Nephron progenitor cell (in vitro differentiated cells): Measurements from ENCODE around the gene FAM228B.
"Not testable (repeated sequence)": the region's sequence is repeated elsewhere in the genome, so short reads cannot be mapped to it uniquely, and the experiment has no call there.

Source experiments
- DNase-seq: peaks from one replicate; pipeline ENCODE4 v3.0.0; 2021
- H3K27ac Mint-ChIP-seq: 2 replicates; pipeline ENCODE4 v1.8.0; 2021; ENCODE audit warnings: mild to moderate bottlenecking, moderate library complexity, mixed read lengths
- H3K27me3 Mint-ChIP-seq: 2 replicates; pipeline ENCODE4 v1.8.0; 2021; ENCODE audit warnings: mild to moderate bottlenecking, low read depth, mixed read lengths; ENCODE audit not compliant: poor library complexity
- H3K36me3 Mint-ChIP-seq: 2 replicates; pipeline ENCODE4 v1.8.0; 2021; ENCODE audit warnings: low read depth, mixed read lengths
- H3K4me1 Mint-ChIP-seq: 2 replicates; pipeline ENCODE4 v1.8.0; 2021; ENCODE audit warnings: mixed read lengths
- H3K4me3 Mint-ChIP-seq: 2 replicates; pipeline ENCODE4 v1.8.0; 2021; ENCODE audit warnings: mild to moderate bottlenecking, moderate library complexity, mixed read lengths
- H3K9me3 Mint-ChIP-seq: 2 replicates; pipeline ENCODE4 v1.8.0; 2021; ENCODE audit warnings: mild to moderate bottlenecking, moderate library complexity, mixed read lengths
- CTCF ChIP-seq: fragments of 200-600 bp; sonication (generic); IDR thresholded peaks from 2 replicates; pipeline ENCODE4 v1.5.0; 2021; ENCODE audit warnings: antibody characterized with exemption

Gene FAM228B

DNA sequence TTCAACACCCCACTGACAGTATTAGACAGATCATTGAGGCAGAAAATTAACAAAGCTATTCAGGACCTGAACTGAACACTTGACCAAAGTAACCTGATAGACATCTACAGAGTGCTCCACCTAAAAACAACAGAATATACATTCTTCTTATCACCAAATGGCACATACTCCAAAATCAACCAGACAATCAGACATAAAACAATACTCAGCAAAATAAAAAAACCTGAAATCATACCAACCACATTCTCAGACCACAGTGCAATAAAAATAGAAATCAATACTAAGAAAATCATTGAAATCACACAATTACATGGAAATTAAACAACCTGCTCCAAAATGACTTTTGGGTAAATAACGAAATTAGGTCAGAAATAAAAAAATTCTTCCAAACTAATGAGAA, 15.9 kb upstream of the FAM228B start:
- no peak for DNase-seq
- peaks cover 52% of the 10 kb centered on the region for H3K9me3 Mint-ChIP-seq
- H3K4me3 Mint-ChIP-seq: no peak overlapping the region
- H3K36me3 Mint-ChIP-seq: peaks cover 45% of the 10 kb centered on the region
- H3K27ac Mint-ChIP-seq: no peak overlapping the region
- peaks cover 14% of the 10 kb centered on the region for H3K4me1 Mint-ChIP-seq
- TF ChIP-seq CTCF: no peak
- H3K27me3 Mint-ChIP-seq: no peaks in the 10 kb centered on the region

- peaks cover 19% of the 10 kb centered on the region for H3K4me1 Mint-ChIP-seq
- H3K27me3 Mint-ChIP-seq, H3K27ac Mint-ChIP-seq, DNase-seq, H3K4me3 Mint-ChIP-seq: not testable (repeated sequence)
- H3K9me3 Mint-ChIP-seq: peaks cover 53% of the 10 kb centered on the region
- peaks cover 45% of the 10 kb centered on the region for H3K36me3 Mint-ChIP-seq
These were observed 13.8 kb upstream of the FAM228B start for GRCh38 chr2:24109431-24109830.

DNA sequence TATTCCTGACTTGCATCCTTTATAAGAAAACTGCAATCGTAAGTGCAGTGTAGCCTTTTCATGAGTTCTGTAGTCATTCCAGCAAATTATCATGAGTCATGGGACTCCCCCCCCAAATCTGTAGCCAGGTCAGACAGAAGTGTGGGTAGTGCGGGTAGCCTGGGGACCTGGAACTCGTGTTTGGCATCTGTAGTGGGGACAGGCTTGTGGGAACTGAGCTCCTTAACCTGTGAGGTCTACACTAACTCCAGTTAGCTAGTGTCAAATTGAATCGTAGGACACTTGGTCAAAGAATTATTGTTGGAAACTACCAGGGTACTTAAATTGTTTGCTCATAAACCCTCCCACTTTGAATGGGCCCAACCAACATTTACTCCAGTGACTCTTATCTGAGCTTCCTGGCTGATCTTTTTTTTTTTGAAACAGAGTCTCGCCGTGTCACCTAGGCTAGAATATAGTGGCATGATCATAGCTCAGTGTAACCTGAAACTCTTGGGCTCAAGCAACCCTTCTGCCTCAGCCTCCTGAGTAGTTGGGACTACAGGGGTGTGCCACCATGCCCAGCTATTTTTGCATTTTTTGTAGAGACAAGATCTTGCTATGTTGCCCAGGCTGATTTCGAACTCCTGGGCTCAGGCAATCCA, 12.5 kb upstream of the FAM228B start:
- Mint-ChIP-seq H3K9me3 (peaks cover 54% of the 10 kb centered on the region), H3K4me3 (no peak overlapping the region), H3K4me1 (peaks cover 19% of the 10 kb centered on the region), H3K36me3 (peaks cover 49% of the 10 kb centered on the region), H3K27me3 (peaks cover 5% of the 10 kb centered on the region), H3K27ac (no peak overlapping the region)
- no peak for DNase-seq
- no peak for TF ChIP-seq CTCF

- H3K27ac Mint-ChIP-seq: peak overlapping the region; percentile 49
- DNase-seq: no peak
- H3K9me3 Mint-ChIP-seq: peaks cover 51% of the 10 kb centered on the region
- H3K36me3 Mint-ChIP-seq: peaks cover 47% of the 10 kb centered on the region
- peaks cover 19% of the 10 kb centered on the region for H3K4me1 Mint-ChIP-seq
- no peak overlapping the region for H3K4me3 Mint-ChIP-seq
- peaks cover 5% of the 10 kb centered on the region for H3K27me3 Mint-ChIP-seq
- TF ChIP-seq CTCF: no peak
These were observed 11.8 kb upstream of the FAM228B start for GRCh38 chr2:24111407-24111901.

DNA sequence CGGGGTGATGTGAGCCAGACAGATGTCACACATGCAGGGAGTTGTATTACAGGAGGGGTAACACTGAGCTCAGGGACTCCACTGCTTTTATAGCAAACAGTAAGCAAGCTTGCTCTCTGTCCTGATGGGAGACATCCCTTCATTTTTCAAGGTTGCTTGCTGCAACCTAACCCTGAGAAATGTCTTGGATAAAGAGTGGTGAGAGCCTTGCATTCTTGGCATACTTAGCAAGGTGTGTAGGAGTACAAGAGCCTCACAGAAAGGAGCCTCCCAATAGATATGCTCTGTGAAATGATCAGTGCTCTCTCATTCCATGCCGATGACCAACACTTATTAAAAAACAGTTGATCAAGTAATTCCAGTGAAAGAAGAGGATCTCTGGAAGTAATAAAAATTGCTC, 8.2 kb upstream of the FAM228B start:
- no peak for TF ChIP-seq CTCF
- H3K4me1 Mint-ChIP-seq: peaks cover 19% of the 10 kb centered on the region
- H3K9me3 Mint-ChIP-seq: peaks cover 18% of the 10 kb centered on the region
- H3K36me3 Mint-ChIP-seq: peaks cover 30% of the 10 kb centered on the region
- H3K4me3 Mint-ChIP-seq: no peak overlapping the region
- no peak for DNase-seq
- no peak overlapping the region for H3K27ac Mint-ChIP-seq
- peaks cover 5% of the 10 kb centered on the region for H3K27me3 Mint-ChIP-seq

DNA sequence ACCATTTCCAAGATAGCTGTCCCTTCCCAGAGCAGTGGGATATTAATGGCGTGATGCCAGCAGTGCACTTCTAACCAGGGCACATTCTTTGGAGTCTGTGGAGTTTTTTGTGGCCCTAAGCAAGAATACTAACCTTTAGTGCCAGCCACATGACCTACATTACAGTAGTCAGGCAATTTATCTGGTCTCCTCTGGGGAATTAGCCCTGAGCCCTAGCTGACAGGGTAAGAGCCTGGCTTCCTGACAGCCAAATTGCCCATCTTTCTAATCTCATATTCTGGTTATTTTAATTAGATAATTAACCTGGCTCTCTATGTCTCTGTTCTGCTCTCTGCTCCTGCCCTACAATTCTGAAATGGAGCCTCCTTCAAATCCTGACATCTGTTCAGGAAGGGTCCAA, 5.4 kb upstream of the FAM228B start:
- TF ChIP-seq CTCF: no peak
- H3K4me1 Mint-ChIP-seq: peaks cover 8% of the 10 kb centered on the region
- H3K36me3 Mint-ChIP-seq: peaks cover 30% of the 10 kb centered on the region
- H3K4me3 Mint-ChIP-seq: no peak overlapping the region
- peaks cover 17% of the 10 kb centered on the region for H3K9me3 Mint-ChIP-seq
- H3K27me3 Mint-ChIP-seq: peaks cover 5% of the 10 kb centered on the region
- H3K27ac Mint-ChIP-seq: no peak overlapping the region
- no peak for DNase-seq
